Amniotic epithelial cell (primary cell): ENCODE measurements around the gene SUPT6H.

Source experiments
- DNase-seq: peaks from one replicate; pipeline ENCODE4 v3.0.0-alpha.2; 2010; ENCODE audit warnings: low read depth

SUPT6H gene

DNA sequence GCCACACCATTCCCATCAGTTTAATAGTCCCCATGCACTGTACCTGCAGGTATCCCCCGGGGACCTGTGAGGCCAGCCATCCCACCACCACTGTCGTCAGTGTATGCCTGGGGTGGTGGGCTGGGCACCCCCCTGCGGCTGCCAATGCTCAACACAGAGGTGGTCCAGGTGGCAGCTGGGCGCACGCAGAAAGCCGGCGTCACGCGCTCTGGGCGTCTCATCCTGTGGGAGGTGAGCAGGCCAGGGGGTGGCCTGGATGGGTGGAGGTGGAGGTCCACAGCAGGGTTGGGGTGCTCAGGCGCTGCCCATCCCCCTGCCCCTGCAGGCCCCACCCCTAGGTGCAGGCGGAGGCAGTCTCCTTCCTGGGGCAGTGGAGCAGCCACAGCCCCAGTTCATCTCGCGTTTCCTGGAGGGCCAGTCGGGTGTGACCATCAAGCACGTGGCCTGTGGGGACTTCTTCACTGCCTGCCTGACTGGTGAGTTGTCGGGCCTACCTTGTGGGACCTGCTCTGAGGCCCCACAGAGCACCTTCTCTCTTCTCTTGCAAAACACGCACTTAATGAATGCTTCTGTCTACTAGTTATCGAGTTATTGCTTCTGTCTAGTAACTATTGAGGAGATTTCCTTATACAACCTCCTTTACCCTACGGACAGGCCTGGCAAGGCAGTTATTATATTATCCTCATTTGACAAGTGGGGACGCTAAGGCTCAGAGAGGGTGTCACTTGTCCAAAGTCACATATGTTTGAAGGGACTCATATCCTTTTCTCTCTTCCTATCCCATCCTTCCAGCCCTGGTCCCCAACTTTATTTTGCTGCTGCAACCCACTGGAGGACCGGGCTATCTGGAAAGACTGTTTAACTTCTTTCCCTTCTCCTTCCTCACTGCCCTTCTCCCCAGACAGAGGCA is 76.0 kb downstream of the SUPT6H start:
- no peak for DNase-seq

DNA sequence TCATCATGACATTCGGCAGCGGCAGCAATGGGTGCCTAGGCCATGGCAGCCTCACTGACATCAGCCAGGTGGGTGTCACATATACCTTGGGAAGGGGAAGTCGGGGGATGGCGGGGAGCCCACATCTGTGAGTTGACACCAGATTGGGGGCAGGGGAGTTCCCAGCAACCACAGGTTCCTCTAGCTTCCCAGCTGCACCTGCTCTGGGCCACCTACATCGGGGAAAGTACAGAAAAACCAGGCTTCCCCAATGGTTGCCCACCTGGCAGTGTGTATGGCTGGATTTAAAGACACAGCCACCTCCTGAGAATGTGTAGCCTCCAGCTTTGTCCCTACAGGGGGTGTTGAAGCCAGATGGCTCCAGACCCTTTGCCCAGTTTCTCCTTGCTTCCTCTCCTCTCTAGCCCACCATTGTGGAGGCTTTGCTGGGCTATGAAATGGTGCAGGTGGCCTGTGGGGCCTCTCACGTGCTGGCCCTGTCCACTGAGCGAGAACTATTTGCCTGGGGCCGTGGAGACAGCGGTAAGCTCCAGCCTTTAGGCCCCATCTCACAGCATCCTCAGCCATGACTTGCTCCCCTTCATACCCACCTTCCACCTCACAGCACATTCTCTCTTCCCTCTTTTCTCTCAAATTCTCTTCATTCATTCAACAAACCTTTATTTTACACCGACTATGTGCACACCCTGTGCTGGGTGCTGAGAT is 76.8 kb downstream of the SUPT6H start:
- DNase-seq: no peak

DNA sequence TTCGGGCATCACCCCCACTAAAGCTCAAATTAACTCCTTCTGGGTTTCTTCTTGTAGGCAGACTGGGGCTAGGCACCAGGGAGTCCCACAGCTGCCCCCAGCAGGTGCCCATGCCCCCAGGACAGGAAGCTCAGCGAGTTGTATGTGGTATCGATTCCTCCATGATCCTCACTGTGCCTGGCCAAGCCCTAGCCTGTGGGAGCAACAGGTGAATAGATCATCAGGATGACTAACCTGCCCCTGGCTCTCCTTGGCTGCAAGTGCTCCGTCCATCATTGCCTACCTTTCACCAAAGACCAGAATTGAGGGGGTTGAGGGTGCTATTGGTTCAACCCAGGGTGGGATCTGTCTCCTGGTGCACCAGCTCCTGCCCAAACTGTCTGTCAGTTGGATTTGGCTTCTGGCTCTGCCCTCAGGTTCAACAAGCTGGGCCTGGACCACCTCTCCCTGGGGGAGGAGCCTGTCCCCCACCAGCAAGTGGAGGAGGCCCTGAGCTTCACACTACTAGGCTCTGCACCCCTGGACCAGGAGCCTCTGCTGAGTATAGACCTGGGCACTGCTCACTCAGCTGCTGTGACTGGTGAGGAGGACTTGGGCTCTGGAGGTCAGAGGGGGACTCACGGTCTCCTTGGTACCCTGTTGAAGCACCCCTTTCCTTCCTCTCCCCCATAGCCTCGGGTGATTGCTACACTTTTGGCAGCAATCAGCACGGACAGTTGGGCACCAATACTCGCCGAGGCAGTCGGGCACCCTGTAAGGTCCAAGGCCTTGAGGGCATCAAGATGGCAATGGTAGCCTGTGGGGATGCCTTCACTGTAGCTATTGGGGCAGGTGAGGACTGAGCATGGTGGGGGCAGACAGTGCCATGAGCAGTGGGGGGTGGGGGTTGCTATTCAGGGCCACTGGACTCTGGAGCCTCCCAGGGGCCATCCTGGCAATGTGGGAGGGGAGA is 78.7 kb downstream of the SUPT6H start:
- DNase-seq: no peak

DNA sequence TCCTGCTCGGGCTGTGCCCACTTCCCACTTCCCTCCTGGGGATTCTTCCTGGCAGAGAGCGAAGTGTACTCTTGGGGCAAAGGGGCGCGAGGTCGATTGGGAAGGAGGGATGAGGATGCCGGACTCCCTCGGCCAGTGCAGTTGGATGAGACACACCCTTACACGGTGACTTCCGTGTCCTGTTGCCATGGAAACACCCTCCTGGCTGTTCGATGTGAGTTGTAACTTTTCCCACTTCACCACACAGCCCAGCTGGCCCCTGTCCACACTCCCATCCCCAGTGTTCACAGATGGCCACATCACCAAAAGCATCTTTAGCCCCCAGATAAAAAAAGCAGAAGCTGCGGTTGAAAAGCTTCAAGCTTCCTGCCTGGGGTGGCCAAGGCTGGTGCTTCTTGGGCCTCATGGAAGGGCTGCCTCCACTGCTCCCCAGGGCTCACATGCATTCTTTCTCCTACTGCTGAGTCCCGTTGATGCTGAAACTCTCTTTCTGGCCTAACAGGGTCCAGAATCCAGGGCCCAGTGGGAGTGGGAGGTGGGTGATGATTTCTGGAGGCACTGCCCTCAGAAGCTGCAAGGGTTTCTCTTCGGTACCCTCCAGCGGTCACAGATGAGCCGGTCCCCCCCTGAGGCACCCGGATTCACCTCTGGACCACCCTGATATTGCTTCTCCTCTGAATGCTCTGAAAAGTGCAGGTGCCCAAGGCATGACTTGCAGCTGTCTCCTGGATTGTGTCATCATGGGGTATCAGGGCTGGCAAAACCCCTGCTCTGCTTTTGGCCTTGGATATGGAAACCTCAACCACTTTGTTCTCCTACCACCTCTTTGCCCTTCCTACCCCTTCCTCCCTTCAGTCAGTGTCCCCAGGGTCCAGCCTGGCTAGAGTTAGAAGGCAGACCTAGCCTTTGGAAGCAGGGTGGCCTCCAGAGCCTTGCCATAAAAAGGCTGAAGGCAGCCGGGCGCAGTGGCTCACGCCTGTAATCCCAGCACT is 79.6 kb downstream of the SUPT6H start:
- no peak for DNase-seq

DNA sequence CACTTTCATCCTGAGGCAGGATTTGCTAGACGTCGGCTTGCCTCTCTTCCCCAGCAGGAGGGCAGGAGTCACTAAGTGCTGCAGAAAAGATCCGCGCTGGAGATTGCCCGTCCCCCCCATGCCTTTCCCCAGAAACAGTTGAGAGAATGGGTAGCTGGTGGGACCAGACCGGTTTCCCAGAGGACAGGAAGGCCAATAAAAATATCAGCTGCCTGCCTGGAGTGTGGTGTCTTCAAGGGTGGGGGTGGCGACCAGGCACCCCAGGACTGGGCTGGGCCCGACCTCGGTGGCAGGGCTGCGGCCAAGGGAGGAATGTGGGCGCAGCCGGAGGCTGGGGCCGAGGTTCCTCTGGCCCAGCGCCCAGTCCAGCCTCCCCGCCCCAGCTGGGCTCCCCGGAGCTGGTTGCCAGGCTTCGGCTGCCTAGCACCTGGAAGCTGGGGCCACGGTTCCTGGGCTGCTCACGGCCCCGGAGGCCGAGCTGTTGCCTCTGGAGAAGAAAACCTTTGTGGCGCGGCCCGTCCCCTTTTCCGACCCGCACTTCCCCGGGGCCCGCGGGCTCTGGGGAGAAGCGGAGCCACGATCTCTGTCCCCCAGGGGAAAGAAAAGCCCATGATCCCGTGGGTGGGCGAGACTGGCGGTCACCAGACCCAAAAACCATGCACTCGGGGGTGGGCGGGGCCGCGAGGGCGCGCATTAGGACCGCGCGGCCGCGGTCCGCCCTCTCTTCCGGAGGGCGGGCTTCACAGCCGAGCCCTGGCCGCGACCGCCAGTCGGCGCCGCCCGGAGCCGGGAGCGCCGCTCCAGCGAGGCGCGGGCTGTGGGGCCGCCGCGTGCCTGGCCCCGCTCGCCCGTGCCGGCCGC is 81.5 kb downstream of the SUPT6H start, which contains the start of gene TRAF4:
TRAF4 (plus strand) TSS at position 769 of the 861 bp plus-strand sequence. CDS start 102 bp downstream, outside the sequence.
- peak; percentile 81 for DNase-seq

DNA sequence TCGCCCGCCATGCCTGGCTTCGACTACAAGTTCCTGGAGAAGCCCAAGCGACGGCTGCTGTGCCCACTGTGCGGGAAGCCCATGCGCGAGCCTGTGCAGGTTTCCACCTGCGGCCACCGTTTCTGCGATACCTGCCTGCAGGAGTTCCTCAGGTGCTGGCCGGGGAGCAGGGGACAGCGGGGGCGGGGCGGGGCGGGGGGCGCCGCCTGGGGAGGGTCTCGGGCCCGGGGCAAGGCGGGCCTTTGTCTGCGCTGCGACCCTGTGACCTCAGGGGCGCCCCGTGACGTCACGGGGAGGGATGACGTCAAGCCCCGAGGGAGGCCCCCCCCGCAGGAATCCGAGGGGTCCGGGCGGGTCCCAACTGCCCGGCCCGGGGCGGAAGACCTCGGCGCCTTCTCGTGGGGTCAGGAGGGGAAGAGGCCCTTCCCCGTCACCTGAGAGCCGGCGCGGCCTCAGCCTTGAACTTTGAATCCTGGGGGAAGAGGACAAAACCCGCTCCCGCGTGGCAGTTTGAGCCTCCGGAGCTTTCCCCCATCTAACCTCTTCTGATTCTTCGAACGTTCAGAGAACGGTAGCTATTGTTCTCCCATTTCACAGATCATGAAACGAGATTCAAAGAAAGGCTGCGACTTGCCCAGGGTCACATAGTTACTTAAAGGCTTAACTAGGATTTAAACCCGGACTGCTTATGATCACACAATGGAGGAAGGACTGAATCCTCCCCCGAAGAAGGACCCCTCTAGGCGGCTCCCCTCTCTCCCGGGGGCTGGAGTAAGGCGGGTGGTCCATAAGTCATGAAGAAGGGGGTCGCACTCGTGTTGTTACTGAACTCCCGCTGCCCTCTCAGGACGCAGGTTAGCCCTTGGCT is 82.3 kb downstream of the SUPT6H start:
- DNase-seq: peak; percentile 28

DNA sequence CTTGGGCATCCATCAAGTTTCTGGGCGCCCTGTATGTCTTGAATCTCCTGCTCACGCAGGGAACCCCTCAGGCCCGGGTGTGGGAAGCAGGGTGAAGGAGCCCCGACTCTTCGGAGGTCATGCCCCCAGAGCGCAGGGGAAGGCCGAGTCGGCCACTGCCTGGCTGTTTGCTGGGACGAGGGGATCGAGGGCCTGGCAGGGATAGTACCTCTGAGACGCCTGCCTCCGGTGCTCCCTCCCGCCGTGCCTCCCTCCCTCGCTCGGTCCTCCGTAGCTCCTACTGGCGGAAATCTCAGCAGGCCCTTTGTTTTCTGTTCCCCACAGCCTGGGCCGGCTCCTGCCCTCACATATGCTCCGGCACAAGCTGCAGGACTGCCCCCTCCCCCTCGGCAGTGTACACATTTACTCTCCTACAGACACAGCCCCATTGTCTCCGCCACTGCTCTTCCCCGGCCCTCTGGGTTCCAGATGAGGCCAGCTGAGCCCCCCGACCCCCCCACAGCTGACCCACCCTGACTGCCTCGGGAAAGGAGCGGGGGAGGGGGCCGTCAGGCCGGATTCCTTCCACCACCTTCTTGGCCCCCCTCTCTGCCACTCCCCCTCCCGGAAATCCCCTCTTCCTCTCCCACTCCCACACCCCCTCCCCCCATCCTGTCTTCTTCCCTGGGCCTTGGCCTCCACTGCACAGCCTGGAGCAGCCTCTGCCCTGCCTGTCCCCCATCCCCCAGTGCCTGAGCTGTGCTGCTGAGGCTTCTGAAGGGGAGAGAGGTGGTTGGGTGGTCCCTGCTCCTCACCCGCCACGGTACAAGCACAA is 83.2 kb downstream of the SUPT6H start:
- DNase-seq: peak; percentile 55

DNA sequence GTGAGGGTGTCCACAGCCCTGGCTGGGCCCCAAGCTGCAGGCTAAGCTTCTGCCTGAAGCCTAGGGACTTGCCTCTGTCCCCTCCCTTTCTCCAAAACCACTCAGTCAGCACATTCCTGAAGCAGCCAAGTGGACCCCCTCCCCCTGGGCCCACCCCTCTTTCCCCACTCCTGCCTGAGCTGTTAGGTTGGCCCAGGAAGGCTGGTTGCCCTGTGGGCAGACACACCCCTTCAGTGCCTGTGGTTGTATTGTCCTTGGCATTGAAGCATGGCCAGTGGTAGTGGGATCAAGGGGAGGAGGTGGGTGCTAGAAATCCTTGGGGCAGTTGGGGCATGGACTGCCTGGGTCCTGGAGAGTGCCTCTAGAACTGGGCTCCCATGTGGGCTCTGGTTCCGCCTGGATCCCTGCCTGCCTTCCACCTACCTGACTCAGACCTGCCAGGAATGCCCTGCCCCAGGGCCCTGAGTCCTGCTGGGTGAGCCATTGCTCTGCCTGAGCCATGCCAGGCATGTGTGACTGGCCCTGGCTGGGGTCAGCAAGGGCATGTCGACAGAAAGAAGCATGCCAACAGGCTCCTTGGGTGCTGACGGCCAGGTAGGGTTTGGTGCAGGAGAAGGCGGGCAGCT is 83.9 kb downstream of the SUPT6H start:
- DNase-seq: no peak

DNA sequence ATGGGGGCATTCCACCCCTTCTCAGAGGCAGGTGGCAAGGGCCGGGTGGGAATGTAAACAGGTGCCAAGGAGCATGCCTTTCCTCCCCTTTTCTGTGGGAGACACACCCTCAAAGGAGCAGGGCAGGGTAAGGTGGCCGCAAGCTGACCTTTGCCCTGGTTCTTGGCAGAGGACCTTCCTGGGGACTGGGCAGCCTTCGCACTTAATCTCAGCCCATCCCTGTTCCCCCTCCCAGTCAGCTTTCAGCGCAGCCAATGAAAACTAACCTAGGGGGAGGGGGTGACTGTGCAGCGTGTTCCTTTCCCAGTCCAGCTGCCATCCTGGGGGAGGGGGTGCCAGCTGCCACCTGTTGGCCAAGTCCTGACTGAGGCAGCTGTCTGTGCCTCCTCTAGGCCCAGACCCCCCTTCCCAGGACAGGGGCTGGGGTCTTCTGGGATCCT is 84.6 kb downstream of the SUPT6H start:
- DNase-seq: no peak

DNA sequence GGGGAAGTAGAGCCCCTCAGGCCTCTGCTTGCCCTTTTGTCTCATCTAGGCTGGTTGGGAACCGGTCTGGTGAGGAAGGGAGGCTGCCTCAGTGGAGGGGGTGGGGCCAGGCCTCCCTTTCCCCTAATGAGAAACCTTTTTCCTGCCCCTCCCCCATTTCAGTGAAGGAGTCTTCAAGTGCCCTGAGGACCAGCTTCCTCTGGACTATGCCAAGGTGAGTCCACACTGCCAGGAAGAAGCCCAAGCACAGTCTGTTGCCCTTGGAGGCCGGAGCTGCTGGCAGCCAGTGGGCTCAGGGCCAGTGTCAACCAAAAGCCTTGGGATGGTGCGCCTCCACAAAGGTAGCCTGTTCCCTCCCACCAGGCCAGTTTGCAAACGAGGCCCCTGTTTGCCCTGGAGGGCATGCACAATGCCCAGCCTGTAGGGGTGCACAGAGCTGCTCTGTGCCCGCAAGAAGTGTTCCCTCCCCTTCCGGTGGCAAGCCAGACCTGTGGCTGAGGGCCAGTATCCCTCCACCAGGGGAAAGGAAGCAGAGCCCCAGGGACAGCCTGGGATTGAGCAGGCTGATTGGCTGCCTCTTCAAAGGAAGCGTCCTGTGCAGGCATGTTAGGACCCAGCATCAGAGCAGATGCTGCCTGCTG is 85.2 kb downstream of the SUPT6H start:
- DNase-seq: no peak

DNA sequence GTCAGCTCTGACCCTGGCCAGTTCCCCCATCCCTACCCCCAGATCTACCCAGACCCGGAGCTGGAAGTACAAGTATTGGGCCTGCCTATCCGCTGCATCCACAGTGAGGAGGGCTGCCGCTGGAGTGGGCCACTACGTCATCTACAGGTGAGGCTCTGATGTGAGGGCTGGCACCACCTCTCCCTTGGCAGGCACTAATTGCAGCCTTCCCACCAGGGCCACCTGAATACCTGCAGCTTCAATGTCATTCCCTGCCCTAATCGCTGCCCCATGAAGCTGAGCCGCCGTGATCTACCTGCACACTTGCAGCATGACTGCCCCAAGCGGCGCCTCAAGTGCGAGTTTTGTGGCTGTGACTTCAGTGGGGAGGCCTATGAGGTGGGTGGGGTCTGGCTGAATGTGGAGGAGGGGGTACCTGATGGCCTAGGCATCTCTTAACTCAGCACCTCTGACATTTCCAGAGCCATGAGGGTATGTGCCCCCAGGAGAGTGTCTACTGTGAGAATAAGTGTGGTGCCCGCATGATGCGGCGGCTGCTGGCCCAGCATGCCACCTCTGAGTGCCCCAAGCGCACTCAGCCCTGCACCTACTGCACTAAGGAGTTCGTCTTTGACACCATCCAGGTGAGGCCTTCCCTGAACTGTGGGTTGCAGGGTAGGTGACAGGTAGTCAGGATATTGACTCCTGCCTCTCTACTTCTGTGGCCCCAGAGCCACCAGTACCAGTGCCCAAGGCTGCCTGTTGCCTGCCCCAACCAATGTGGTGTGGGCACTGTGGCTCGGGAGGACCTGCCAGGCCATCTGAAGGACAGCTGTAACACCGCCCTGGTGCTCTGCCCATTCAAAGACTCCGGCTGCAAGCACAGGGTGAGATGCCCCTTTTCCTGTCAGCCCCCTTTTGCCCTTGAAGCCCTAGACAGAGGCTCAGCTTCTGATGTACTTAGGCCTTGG is 86.1 kb downstream of the SUPT6H start:
- no peak for DNase-seq

DNA sequence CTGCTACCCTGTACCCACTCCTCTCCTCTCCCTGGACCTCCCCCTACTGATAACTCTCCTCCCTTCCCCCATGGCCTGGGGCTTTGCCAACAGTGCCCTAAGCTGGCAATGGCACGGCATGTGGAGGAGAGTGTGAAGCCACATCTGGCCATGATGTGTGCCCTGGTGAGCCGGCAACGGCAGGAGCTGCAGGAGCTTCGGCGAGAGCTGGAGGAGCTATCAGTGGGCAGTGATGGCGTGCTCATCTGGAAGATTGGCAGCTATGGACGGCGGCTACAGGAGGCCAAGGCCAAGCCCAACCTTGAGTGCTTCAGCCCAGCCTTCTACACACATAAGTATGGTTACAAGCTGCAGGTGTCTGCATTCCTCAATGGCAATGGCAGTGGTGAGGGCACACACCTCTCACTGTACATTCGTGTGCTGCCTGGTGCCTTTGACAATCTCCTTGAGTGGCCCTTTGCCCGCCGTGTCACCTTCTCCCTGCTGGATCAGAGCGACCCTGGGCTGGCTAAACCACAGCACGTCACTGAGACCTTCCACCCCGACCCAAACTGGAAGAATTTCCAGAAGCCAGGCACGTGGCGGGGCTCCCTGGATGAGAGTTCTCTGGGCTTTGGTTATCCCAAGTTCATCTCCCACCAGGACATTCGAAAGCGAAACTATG is 87.0 kb downstream of the SUPT6H start:
- no peak for DNase-seq

DNA sequence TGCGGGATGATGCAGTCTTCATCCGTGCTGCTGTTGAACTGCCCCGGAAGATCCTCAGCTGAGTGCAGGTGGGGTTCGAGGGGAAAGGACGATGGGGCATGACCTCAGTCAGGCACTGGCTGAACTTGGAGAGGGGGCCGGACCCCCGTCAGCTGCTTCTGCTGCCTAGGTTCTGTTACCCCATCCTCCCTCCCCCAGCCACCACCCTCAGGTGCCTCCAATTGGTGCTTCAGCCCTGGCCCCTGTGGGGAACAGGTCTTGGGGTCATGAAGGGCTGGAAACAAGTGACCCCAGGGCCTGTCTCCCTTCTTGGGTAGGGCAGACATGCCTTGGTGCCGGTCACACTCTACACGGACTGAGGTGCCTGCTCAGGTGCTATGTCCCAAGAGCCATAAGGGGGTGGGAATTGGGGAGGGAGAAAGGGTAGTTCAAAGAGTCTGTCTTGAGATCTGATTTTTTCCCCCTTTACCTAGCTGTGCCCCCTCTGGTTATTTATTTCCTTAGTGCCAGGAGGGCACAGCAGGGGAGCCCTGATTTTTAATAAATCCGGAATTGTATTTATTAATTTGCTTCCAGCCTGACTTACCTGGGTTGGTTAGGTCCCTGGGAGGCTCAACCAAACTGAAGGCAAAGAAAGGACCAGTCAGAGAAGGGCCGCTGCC is 87.6 kb downstream of the SUPT6H start:
- no peak for DNase-seq

DNA sequence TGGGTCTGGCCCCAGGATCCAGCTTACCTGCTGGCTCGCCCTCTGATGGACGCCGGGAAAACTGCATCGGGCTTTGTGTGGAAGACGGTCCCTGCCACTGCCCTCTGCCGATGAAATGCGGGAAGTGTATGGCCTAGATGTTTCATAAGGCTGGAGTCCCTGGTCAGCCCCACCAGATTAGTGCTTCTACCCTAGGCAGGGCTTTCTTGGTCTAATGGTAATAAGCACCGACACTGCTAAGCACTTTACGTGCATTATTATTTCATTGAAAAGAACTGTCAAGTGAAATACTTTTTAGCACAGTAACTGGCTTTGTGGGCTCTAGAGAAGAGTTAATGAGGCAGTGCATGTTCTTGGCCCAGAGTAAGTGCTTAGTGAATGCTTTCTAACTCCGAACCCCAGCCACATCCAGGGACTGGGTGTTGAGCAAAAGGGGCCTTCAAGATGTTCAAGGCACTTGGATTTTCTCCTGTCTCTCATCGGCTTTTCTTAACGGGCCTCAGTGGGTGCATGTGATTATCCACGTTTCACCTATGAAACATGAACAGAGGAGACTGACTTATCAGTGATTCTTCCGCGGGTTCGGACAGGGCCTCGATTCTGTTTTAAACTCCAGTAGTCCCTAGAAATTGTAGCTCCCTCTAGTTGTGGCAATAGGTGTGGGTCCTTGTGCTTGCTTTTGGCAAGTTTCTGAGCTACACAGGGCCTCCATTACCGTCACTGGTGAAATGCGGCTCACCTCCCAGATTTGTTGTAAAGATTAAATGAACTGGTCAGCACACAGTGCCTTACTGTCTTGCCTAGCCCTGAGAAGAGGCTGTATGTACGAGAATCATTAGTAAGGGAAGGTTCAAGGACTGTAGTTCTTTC is 88.4 kb downstream of the SUPT6H start:
- DNase-seq: peak; percentile 87
